GM13976 (cell line): ENCODE measurements around the gene TTC27.

Source experiments
- DNase-seq: peaks from one replicate; pipeline ENCODE4 v3.0.0; 2012; ENCODE audit warnings: low spot score
- in situ Hi-C: fragments of 300-500 bp; cut with MboI; formaldehyde crosslinking; loops from one replicate; pipeline ENCODE4 v1.12.0; 2022; ENCODE audit warnings: low sequenced_read_pairs, mixed read lengths, inconsistent platforms; ENCODE audit not compliant: unreplicated experiment
- TF ChIP-seq, protein P1 (sequence below): IDR thresholded peaks from 2 replicates; pipeline ENCODE4 v1.5.1; 2012; ENCODE audit warnings: borderline replicate concordance, mild to moderate bottlenecking; ENCODE audit not compliant: insufficient read depth; ENCODE audit errors: extremely low read depth, missing control alignments, control extremely low read depth

Gene TTC27

DNA sequence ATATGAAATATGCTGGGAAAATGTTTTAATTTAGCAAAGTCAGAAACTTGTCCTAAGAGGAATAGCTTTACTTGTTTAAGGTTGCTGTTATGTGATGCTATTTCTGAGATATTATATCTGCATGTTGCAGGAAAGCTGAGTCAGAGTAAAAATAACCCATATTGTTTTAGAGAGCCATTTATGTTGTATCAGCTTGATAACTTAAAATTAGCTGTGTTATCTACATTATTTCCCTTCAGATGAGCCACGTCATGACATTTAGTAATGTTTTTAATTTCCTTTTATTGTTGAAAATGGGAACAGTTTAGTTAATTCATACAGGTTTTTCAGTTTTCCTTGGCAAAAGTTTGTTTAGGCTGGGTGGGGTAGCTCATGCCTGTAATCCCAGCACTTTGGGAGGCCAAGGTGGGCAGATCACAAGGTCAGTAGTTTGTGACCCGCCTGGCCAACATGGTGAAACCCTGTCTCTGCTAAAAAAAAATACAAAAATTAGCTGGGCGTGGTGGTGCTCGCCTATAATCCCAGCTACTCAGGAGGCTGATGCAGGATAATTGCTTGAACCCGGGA is 55.8 kb downstream of the TTC27 start:
- no peak for DNase-seq
- TF ChIP-seq, protein P1, sequence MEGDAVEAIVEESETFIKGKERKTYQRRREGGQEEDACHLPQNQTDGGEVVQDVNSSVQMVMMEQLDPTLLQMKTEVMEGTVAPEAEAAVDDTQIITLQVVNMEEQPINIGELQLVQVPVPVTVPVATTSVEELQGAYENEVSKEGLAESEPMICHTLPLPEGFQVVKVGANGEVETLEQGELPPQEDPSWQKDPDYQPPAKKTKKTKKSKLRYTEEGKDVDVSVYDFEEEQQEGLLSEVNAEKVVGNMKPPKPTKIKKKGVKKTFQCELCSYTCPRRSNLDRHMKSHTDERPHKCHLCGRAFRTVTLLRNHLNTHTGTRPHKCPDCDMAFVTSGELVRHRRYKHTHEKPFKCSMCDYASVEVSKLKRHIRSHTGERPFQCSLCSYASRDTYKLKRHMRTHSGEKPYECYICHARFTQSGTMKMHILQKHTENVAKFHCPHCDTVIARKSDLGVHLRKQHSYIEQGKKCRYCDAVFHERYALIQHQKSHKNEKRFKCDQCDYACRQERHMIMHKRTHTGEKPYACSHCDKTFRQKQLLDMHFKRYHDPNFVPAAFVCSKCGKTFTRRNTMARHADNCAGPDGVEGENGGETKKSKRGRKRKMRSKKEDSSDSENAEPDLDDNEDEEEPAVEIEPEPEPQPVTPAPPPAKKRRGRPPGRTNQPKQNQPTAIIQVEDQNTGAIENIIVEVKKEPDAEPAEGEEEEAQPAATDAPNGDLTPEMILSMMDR = no peak
- in situ Hi-C loops = no loop called here

GRCh38 chr2:32688541-32688940 is 60.7 kb downstream of the TTC27 start:
- no peak for DNase-seq
- TF ChIP-seq, protein P1 = no peak

DNA sequence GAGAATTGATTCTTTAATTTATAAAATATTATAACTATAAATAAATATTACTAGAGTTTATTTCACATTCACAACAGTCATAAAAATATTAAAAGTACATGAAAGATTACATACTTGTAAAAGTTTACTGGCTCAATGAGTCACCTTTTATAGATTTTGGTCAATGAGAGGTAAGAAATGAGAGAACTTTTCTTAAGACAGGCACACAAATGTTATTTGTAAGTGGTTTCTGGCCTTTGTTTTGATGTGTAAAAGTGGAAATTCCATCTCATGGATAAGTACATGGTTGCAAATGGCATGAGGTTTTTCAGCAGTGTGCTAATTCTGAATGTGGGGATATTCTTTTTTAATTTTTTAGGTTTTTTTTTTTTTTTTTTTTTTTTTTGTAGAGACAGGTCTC is 63.8 kb downstream of the TTC27 start:
- in situ Hi-C loops = no loop called here
- DNase-seq = no peak
- TF ChIP-seq, protein P1 = no peak

More at GRCh38 chr2:32688541-32688940, 60.7 kb downstream of the TTC27 start:
- in situ Hi-C loops = no loop called here

- TF ChIP-seq, protein P1 = no peak
- in situ Hi-C loops = no loop called here
- DNase-seq = no peak
Observed at GRCh38 chr2:32696439-32696838, 68.6 kb downstream of the TTC27 start.

GRCh38 chr2:32697156-32697555 is 69.3 kb downstream of the TTC27 start:
- TF ChIP-seq, protein P1 = no peak
- DNase-seq = no peak
- in situ Hi-C loops = no loop called here

- DNase-seq = no peak
- in situ Hi-C loops = no loop called here
Observed at GRCh38 chr2:32699151-32699550, 71.3 kb downstream of the TTC27 start.

More at GRCh38 chr2:32699151-32699550, 71.3 kb downstream of the TTC27 start:
- TF ChIP-seq, protein P1 = no peak
